CD4-positive, alpha-beta memory T cell (primary cell): Measurements from ENCODE around the gene PRELID2. TPM values are rescaled to one million over a fixed set of nuclear protein-coding genes. Genes with fewer than 3 reads are reported as not detected.
A peak's percentile ranks its signal among the peaks of the same experiment; 100 is the strongest.

Experiments used
- CTCF ChIA-PET: fragments of 350-600 bp; sonication (Branson Sonifier 250); formaldehyde crosslinking; loops from one replicate; lab custom pipeline; 2021; ENCODE audit warnings: inconsistent platforms; ENCODE audit not compliant: partially characterized antibody; lab: Charles Lee
- POLR2A ChIA-PET: fragments of 350-600 bp; sonication (Branson Sonifier 250); formaldehyde crosslinking; loops from one replicate; lab custom pipeline; 2021; ENCODE audit not compliant: partially characterized antibody; lab: Charles Lee
- DNase-seq, 5 donors: peaks; one replicate each; pipeline versions ENCODE4 v3.0.0 to v3.0.0-alpha.2; 2020 to 2022; ENCODE audit warnings: mixed read lengths in 1 of 5
- H3K27ac ChIP-seq: one replicate; pipeline ENCODE4 v1.7.0; 2013; ENCODE audit warnings: low read depth, low read length
- H3K27me3 ChIP-seq: 2 replicates; pipeline ENCODE4 v1.7.0; 2013; ENCODE audit warnings: mild to moderate bottlenecking, low read length, moderate library complexity; ENCODE audit not compliant: insufficient read depth
- H3K36me3 ChIP-seq: 2 replicates; pipeline ENCODE4 v1.7.0; 2013; ENCODE audit warnings: mild to moderate bottlenecking, low read length, moderate library complexity; ENCODE audit not compliant: insufficient read depth
- H3K4me1 ChIP-seq: 2 replicates; pipeline ENCODE4 v1.7.0; 2013; ENCODE audit warnings: mild to moderate bottlenecking, low read length, moderate library complexity; ENCODE audit not compliant: insufficient read depth
- H3K4me3 ChIP-seq, 2 donors: one replicate each; pipeline ENCODE4 v1.7.0; 2013; ENCODE audit warnings: low read length in 2 of 2, mild to moderate bottlenecking in 1 of 2
- H3K9me3 ChIP-seq, 2 donors: one replicate each; pipeline ENCODE4 v1.7.0; 2013; ENCODE audit warnings: low read length in 2 of 2, control low read depth in 1 of 2; ENCODE audit not compliant: control insufficient read depth in 1 of 2
- H3K27ac Mint-ChIP-seq, 7 donors: one replicate each; pipeline ENCODE4 v1.8.0; 2020 to 2021; ENCODE audit warnings: mixed read lengths in 7 of 7, mild to moderate bottlenecking in 6 of 7, inconsistent platforms in 3 of 7, moderate library complexity in 3 of 7
- H3K27me3 Mint-ChIP-seq, 2 donors: one replicate each; pipeline ENCODE4 v1.8.0; 2020 to 2021; ENCODE audit warnings: mixed read lengths in 2 of 2
- H3K36me3 Mint-ChIP-seq, 2 donors: one replicate each; pipeline ENCODE4 v1.8.0; 2020 to 2021; ENCODE audit warnings: mixed read lengths in 2 of 2, inconsistent platforms in 1 of 2, mild to moderate bottlenecking in 1 of 2
- H3K4me1 Mint-ChIP-seq, 4 donors: one replicate each; pipeline ENCODE4 v1.8.0; 2020 to 2021; ENCODE audit warnings: mixed read lengths in 4 of 4, mild to moderate bottlenecking in 1 of 4
- H3K4me3 Mint-ChIP-seq, 8 donors: one replicate each; pipeline ENCODE4 v1.8.0; 2020 to 2021; ENCODE audit warnings: mixed read lengths in 8 of 8, mild to moderate bottlenecking in 7 of 8, moderate library complexity in 6 of 8, inconsistent platforms in 3 of 8
- H3K9me3 Mint-ChIP-seq, 8 donors: one replicate each; pipeline ENCODE4 v1.8.0; 2020 to 2021; ENCODE audit warnings: mixed read lengths in 8 of 8, mild to moderate bottlenecking in 5 of 8, inconsistent platforms in 3 of 8, moderate library complexity in 1 of 8
- intact Hi-C: fragments of 100-400 bp; cut with micrococcal nuclease; formaldehyde crosslinking; loops from one replicate; pipeline ENCODE4 v1.15.1; 2023
- polyA plus RNA-seq, 2 donors: library from polyadenylated mRNA; unstranded; fragments of 300-500 nt; fragmentation: Illumina TruSeq; gene quantifications; one replicate each; pipeline ENCODE4 v1.2.3, GENCODE V29; 2021
- total RNA-seq, 2 experiments: library from RNA; stranded (reverse); gene quantifications; one replicate each; pipeline ENCODE4 v1.2.3, GENCODE V29; 2021

The PRELID2 gene
- total and polyA plus RNA-seq, 4 experiments from 2014 or later = 1.7 to 3.1 (median 2.2) TPM

GRCh38 chr5:145811834-145812625 is 23.1 kb downstream of the PRELID2 start:
- Histone ChIP-seq H3K27ac (no peak overlapping the region), H3K27me3 (no peaks in the 10 kb centered on the region), H3K36me3 (no peaks in the 10 kb centered on the region), H3K9me3 (no peaks in the 10 kb centered on the region), H3K4me1 (no peaks in the 10 kb centered on the region), H3K4me3 (no peak overlapping the region)
- H3K4me3 Mint-ChIP-seq = no peak overlapping the region
- H3K9me3 Mint-ChIP-seq = peaks cover 0 to 3% (median 0%) of the 10 kb centered on the region in 8 donors
- H3K27me3 Mint-ChIP-seq = no peaks in the 10 kb centered on the region
- intact Hi-C loops = no loop called here
- no peak for DNase-seq
- ChIA-PET CTCF (interaction anchor here (1.7 kb wide), 1 partner anchor 14 kb away, joined by 6 read pairs; no protein-coding TSS in a partner anchor), POLR2A (no interaction called here)
- peaks cover 0 to 3% of the 10 kb centered on the region in 2 donors for H3K36me3 Mint-ChIP-seq
- no peak overlapping the region for H3K27ac Mint-ChIP-seq
- no peaks in the 10 kb centered on the region for H3K4me1 Mint-ChIP-seq

- Mint-ChIP-seq H3K27ac (peak overlapping the region in 1 of 7 donors; percentile 68), H3K4me1 (no peaks in the 10 kb centered on the region), H3K36me3 (peaks cover 0 to 3% of the 10 kb centered on the region in 2 donors), H3K4me3 (no peak overlapping the region), H3K9me3 (peaks cover 0 to 3% (median 0%) of the 10 kb centered on the region in 8 donors), H3K27me3 (no peaks in the 10 kb centered on the region)
- H3K4me1 ChIP-seq = no peaks in the 10 kb centered on the region
- no peak for DNase-seq
- ChIA-PET CTCF (no interaction called here), POLR2A (no interaction called here)
- H3K9me3 ChIP-seq = no peaks in the 10 kb centered on the region
- H3K36me3 ChIP-seq = no peaks in the 10 kb centered on the region
- H3K4me3 ChIP-seq = no peak overlapping the region
- intact Hi-C loops = no loop called here
- H3K27ac ChIP-seq = no peak overlapping the region
- H3K27me3 ChIP-seq = no peaks in the 10 kb centered on the region
These were observed 28.2 kb downstream of the PRELID2 start for GRCh38 chr5:145806923-145807322.

- Mint-ChIP-seq H3K27ac (no peak overlapping the region), H3K9me3 (peaks cover 0 to 2% (median 0%) of the 10 kb centered on the region in 8 donors), H3K4me1 (no peaks in the 10 kb centered on the region), H3K36me3 (peaks cover 0 to 2% of the 10 kb centered on the region in 2 donors), H3K27me3 (no peaks in the 10 kb centered on the region), H3K4me3 (no peak overlapping the region)
- H3K4me1 ChIP-seq = no peaks in the 10 kb centered on the region
- no peaks in the 10 kb centered on the region for H3K27me3 ChIP-seq
- H3K36me3 ChIP-seq = no peaks in the 10 kb centered on the region
- no peak for DNase-seq
- ChIA-PET CTCF (no interaction called here), POLR2A (no interaction called here)
- intact Hi-C loops = no loop called here
- H3K27ac ChIP-seq = no peak overlapping the region
- no peaks in the 10 kb centered on the region for H3K9me3 ChIP-seq
- H3K4me3 ChIP-seq = no peak overlapping the region
These were observed 29.3 kb downstream of the PRELID2 start for GRCh38 chr5:145805819-145806218.

- Histone ChIP-seq H3K27me3 (no peaks in the 10 kb centered on the region), H3K4me3 (no peak overlapping the region), H3K4me1 (no peaks in the 10 kb centered on the region), H3K9me3 (no peaks in the 10 kb centered on the region), H3K27ac (no peak overlapping the region), H3K36me3 (no peaks in the 10 kb centered on the region)
- ChIA-PET CTCF (no interaction called here), POLR2A (no interaction called here)
- intact Hi-C loops = no loop called here
- DNase-seq = no peak
- Mint-ChIP-seq H3K4me3 (no peak overlapping the region), H3K9me3 (peaks cover 0 to 1% (median 0%) of the 10 kb centered on the region in 8 donors), H3K36me3 (no peaks in the 10 kb centered on the region), H3K27ac (no peak overlapping the region), H3K27me3 (no peaks in the 10 kb centered on the region), H3K4me1 (no peaks in the 10 kb centered on the region)
These were observed 30.4 kb downstream of the PRELID2 start for GRCh38 chr5:145804701-145805100.

- ChIA-PET CTCF (no interaction called here), POLR2A (no interaction called here)
- Mint-ChIP-seq H3K36me3 (no peaks in the 10 kb centered on the region), H3K4me1 (no peaks in the 10 kb centered on the region), H3K9me3 (peaks cover 0 to 1% (median 0%) of the 10 kb centered on the region in 8 donors), H3K4me3 (no peak overlapping the region), H3K27ac (no peak overlapping the region), H3K27me3 (no peaks in the 10 kb centered on the region)
- DNase-seq = no peak
- Histone ChIP-seq H3K27ac (no peak overlapping the region), H3K4me3 (no peak overlapping the region), H3K36me3 (no peaks in the 10 kb centered on the region), H3K4me1 (no peaks in the 10 kb centered on the region), H3K27me3 (no peaks in the 10 kb centered on the region), H3K9me3 (no peaks in the 10 kb centered on the region)
- intact Hi-C loops = no loop called here
These were observed 31.8 kb downstream of the PRELID2 start for GRCh38 chr5:145803112-145804004.

- Histone ChIP-seq H3K9me3 (no peaks in the 10 kb centered on the region), H3K27me3 (no peaks in the 10 kb centered on the region), H3K4me1 (no peaks in the 10 kb centered on the region), H3K4me3 (no peak overlapping the region), H3K27ac (no peak overlapping the region), H3K36me3 (no peaks in the 10 kb centered on the region)
- H3K36me3 Mint-ChIP-seq = no peaks in the 10 kb centered on the region
- peaks cover 0 to 4% (median 0%) of the 10 kb centered on the region in 8 donors for H3K9me3 Mint-ChIP-seq
- no peaks in the 10 kb centered on the region for H3K4me1 Mint-ChIP-seq
- intact Hi-C loops = no loop called here
- H3K27ac Mint-ChIP-seq = no peak overlapping the region
- no peak overlapping the region for H3K4me3 Mint-ChIP-seq
- ChIA-PET POLR2A (no interaction called here), CTCF (no interaction called here)
- no peaks in the 10 kb centered on the region for H3K27me3 Mint-ChIP-seq
- no peak for DNase-seq
These were observed 33.9 kb downstream of the PRELID2 start for GRCh38 chr5:145801195-145801594.

- Mint-ChIP-seq H3K36me3 (no peaks in the 10 kb centered on the region), H3K27me3 (no peaks in the 10 kb centered on the region), H3K4me1 (no peaks in the 10 kb centered on the region), H3K27ac (no peak overlapping the region), H3K9me3 (peaks cover 0 to 4% (median 0%) of the 10 kb centered on the region in 8 donors), H3K4me3 (no peak overlapping the region)
- ChIA-PET CTCF (no interaction called here), POLR2A (no interaction called here)
- Histone ChIP-seq H3K27me3 (no peaks in the 10 kb centered on the region), H3K36me3 (no peaks in the 10 kb centered on the region), H3K9me3 (no peaks in the 10 kb centered on the region), H3K4me3 (no peak overlapping the region), H3K27ac (no peak overlapping the region), H3K4me1 (no peaks in the 10 kb centered on the region)
- intact Hi-C loops = no loop called here
- DNase-seq = no peak
These were observed 35.0 kb downstream of the PRELID2 start for GRCh38 chr5:145800181-145800580.
